H9 (cell line): Measurements from ENCODE around the gene ARHGEF10L. TPM values are rescaled to one million over a fixed set of nuclear protein-coding genes. Genes with fewer than 3 reads are reported as not detected.

ENCODE experiments used
- DNase-seq: peaks from one replicate; pipeline ENCODE4 v3.0.0-alpha.2; 2017
- H2AFZ ChIP-seq: one replicate; pipeline ENCODE4 v1.6.1; 2013; ENCODE audit warnings: mild to moderate bottlenecking, low read length, control low read depth, moderate library complexity
- H2AK5ac ChIP-seq: 2 replicates; pipeline ENCODE4 v1.6.1; 2013; ENCODE audit warnings: low read length, control low read depth, mixed read lengths; ENCODE audit not compliant: insufficient read length
- H2BK120ac ChIP-seq: one replicate; pipeline ENCODE4 v1.6.1; 2013; ENCODE audit warnings: low read depth, mild to moderate bottlenecking, low read length, control low read depth, inconsistent platforms; ENCODE audit not compliant: poor library complexity, severe bottlenecking
- H2BK12ac ChIP-seq: 2 replicates; pipeline ENCODE4 v1.6.1; 2013; ENCODE audit warnings: low read length, control low read depth, mixed read lengths, low read depth; ENCODE audit not compliant: insufficient read length
- H2BK15ac ChIP-seq: 2 replicates; pipeline ENCODE4 v1.6.1; 2013; ENCODE audit warnings: low read depth, low read length, control low read depth
- H2BK20ac ChIP-seq: one replicate; pipeline ENCODE4 v1.6.1; 2013; ENCODE audit warnings: low read depth, mild to moderate bottlenecking, low read length, control low read depth, inconsistent platforms; ENCODE audit not compliant: poor library complexity, severe bottlenecking
- H2BK5ac ChIP-seq: 2 replicates; pipeline ENCODE4 v1.6.1; 2013; ENCODE audit warnings: low read length, control low read depth, mixed read lengths; ENCODE audit not compliant: insufficient read length
- H3K14ac ChIP-seq: 2 replicates; pipeline ENCODE4 v1.6.1; 2013; ENCODE audit warnings: low read length, control low read depth; ENCODE audit not compliant: insufficient read depth
- H3K18ac ChIP-seq: 2 replicates; pipeline ENCODE4 v1.6.1; 2013; ENCODE audit warnings: low read depth, mild to moderate bottlenecking, mixed read lengths, low read length, control low read depth; ENCODE audit not compliant: insufficient read length
- H3K23ac ChIP-seq: 2 replicates; pipeline ENCODE4 v1.6.1; 2013; ENCODE audit warnings: low read length, control low read depth, mixed read lengths, low read depth; ENCODE audit not compliant: insufficient read length
- H3K23me2 ChIP-seq: 2 replicates; pipeline ENCODE4 v1.6.1; 2013; ENCODE audit warnings: low read depth, mild to moderate bottlenecking, mixed read lengths, low read length, control low read depth; ENCODE audit not compliant: insufficient read length, poor library complexity, severe bottlenecking
- H3K27ac ChIP-seq: 2 replicates; pipeline ENCODE4 v1.5.1; 2013; ENCODE audit warnings: low read length, control low read depth, mixed read lengths, low read depth; ENCODE audit not compliant: insufficient read length
- H3K27me3 ChIP-seq: 2 replicates; pipeline ENCODE4 v1.6.1; 2013; ENCODE audit warnings: low read length, control low read depth, inconsistent platforms; ENCODE audit not compliant: insufficient read depth
- H3K4ac ChIP-seq: 2 replicates; pipeline ENCODE4 v1.6.1; 2013; ENCODE audit warnings: low read depth, mild to moderate bottlenecking, control low read depth, inconsistent platforms, low read length, moderate library complexity
- H3K4me1 ChIP-seq: 2 replicates; pipeline ENCODE4 v1.6.1; 2013; ENCODE audit warnings: low read length, control low read depth, inconsistent platforms; ENCODE audit not compliant: insufficient read depth
- H3K4me2 ChIP-seq: 2 replicates; pipeline ENCODE4 v1.6.1; 2013; ENCODE audit warnings: low read length, control low read depth, mixed read lengths; ENCODE audit not compliant: insufficient read length, insufficient read depth
- H3K56ac ChIP-seq: 2 replicates; pipeline ENCODE4 v1.6.1; 2013; ENCODE audit warnings: low read depth, mild to moderate bottlenecking, mixed read lengths, low read length, control low read depth; ENCODE audit not compliant: insufficient read length
- H3K79me1 ChIP-seq: 2 replicates; pipeline ENCODE4 v1.6.1; 2013; ENCODE audit warnings: low read depth, mild to moderate bottlenecking, moderate library complexity, low read length, control low read depth, inconsistent platforms; ENCODE audit not compliant: insufficient read depth, poor library complexity, severe bottlenecking
- H3K79me2 ChIP-seq: 2 replicates; pipeline ENCODE4 v1.6.1; 2013; ENCODE audit warnings: low read length, control low read depth, inconsistent platforms; ENCODE audit not compliant: insufficient read depth
- H3K9ac ChIP-seq: 2 replicates; pipeline ENCODE4 v1.6.1; 2013; ENCODE audit warnings: low read length, control low read depth, mixed read lengths; ENCODE audit not compliant: insufficient read length; ENCODE audit errors: extremely low read depth
- H3K9me3 ChIP-seq: one replicate; pipeline ENCODE4 v1.6.1; 2013; ENCODE audit warnings: low read depth, low read length, inconsistent platforms; ENCODE audit not compliant: control insufficient read depth
- H3T11ph ChIP-seq: one replicate; pipeline ENCODE4 v1.6.1; 2013; ENCODE audit warnings: mild to moderate bottlenecking, low read length, control low read depth, inconsistent platforms
- H4K20me1 ChIP-seq: one replicate; pipeline ENCODE4 v1.6.1; 2013; ENCODE audit not compliant: control insufficient read depth, insufficient read length, insufficient read depth
- H4K5ac ChIP-seq: 2 replicates; pipeline ENCODE4 v1.6.1; 2013; ENCODE audit warnings: low read depth, mild to moderate bottlenecking, mixed read lengths, low read length, control low read depth; ENCODE audit not compliant: insufficient read length
- H4K8ac ChIP-seq: replicated peaks from 2 replicates; pipeline ENCODE4 v1.6.1; 2013; ENCODE audit warnings: low read length, control low read depth, mixed read lengths, low read depth; ENCODE audit not compliant: insufficient read length
- H4K91ac ChIP-seq: 2 replicates; pipeline ENCODE4 v1.6.1; 2013; ENCODE audit warnings: low read depth, mild to moderate bottlenecking, moderate library complexity, mixed read lengths, low read length, control low read depth; ENCODE audit not compliant: insufficient read length
- H3K27ac Mint-ChIP-seq, 3 experiments: 2 replicates in 2 of 3; 3 replicates in 1 of 3; pipeline ENCODE4 v1.8.0; 2020 to 2021; ENCODE audit warnings: mixed read lengths in 3 of 3, mild to moderate bottlenecking in 1 of 3, moderate library complexity in 1 of 3
- H3K27me3 Mint-ChIP-seq: 2 replicates; pipeline ENCODE4 v1.8.0; 2021; ENCODE audit warnings: low read depth, mild to moderate bottlenecking, moderate library complexity, mixed read lengths
- H3K36me3 Mint-ChIP-seq, 3 experiments: 2 replicates in 2 of 3; 3 replicates in 1 of 3; pipeline ENCODE4 v1.8.0; 2020 to 2021; ENCODE audit warnings: low read depth in 3 of 3, mixed read lengths in 3 of 3; ENCODE audit not compliant: insufficient read depth in 1 of 3
- H3K4me1 Mint-ChIP-seq, 2 experiments: 2 replicates each; pipeline ENCODE4 v1.8.0; 2020; ENCODE audit warnings: mixed read lengths in 2 of 2
- H3K4me3 Mint-ChIP-seq, 2 experiments: 2 replicates in 1 of 2; 3 replicates in 1 of 2; pipeline ENCODE4 v1.8.0; 2020 to 2021; ENCODE audit warnings: mild to moderate bottlenecking in 2 of 2, mixed read lengths in 2 of 2, moderate library complexity in 1 of 2
- H3K9me3 Mint-ChIP-seq, 2 experiments: 2 replicates in 1 of 2; 3 replicates in 1 of 2; pipeline ENCODE4 v1.8.0; 2020; ENCODE audit warnings: mild to moderate bottlenecking in 2 of 2, mixed read lengths in 2 of 2, moderate library complexity in 1 of 2
- whole genome bisulfite sequencing: extraction: QIAGEN DNeasy Blood & Tissue Kit; methylation state at CpG from one replicate; pipeline ENCODE4 v1.1.7; 2013; ENCODE audit warnings: missing lambda C conversion rate, low lambda C conversion rate, mixed read lengths; ENCODE audit not compliant: insufficient read length; ENCODE audit errors: extremely low coverage; 5-methylcytosine and 5-hydroxymethylcytosine counted together
- total RNA-seq: library from RNA; stranded (reverse); gene quantifications from 2 replicates; pipeline ENCODE4 v1.2.1, GENCODE V29; 2021
- TF ChIP-seq, protein P1 (sequence below): fragments of 200-600 bp; sonication (generic); conservative IDR thresholded peaks from 3 replicates; pipeline ENCODE4 v1.8.0; 2021; ENCODE audit warnings: antibody characterized with exemption, mild to moderate bottlenecking

ARHGEF10L gene
- total RNA-seq, 1 experiment from 2014 or later, result 20.2 TPM

DNA sequence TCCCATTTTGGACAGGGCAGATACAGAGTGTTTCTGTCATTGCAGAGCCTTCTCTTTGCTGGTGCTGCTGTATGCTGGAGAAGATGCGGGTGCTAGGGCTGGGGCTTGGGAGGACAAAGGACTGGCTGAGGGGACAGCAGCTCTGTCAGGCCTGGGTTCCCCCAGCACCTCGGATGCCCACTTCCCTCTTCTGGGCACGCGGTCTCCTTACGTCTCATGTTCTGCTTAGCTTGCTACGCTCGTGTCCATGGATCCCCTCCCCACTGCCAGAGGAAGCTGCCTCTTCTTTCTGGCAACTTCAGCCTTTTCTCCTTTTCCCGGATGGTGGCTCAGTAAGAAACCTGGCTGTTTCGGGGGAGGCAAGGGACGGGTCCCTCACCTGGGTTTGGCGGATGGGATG lies 75.7 kb downstream of the ARHGEF10L start:
- Histone ChIP-seq H2AFZ (no peak overlapping the region), H3T11ph (no peak overlapping the region), H3K9ac (no peak overlapping the region), H2BK20ac (no peak overlapping the region), H4K5ac (no peak overlapping the region), H3K9me3 (no peaks in the 10 kb centered on the region), H3K79me1 (no peaks in the 10 kb centered on the region), H3K79me2 (no peaks in the 10 kb centered on the region), H3K4me1 (no peaks in the 10 kb centered on the region), H4K8ac (no peak overlapping the region), H3K27ac (no peak overlapping the region), H2BK5ac (no peak overlapping the region), H3K18ac (no peak overlapping the region), H2AK5ac (no peak overlapping the region), H3K23ac (no peak overlapping the region), H4K91ac (no peak overlapping the region), H2BK12ac (no peak overlapping the region), H2BK15ac (no peak overlapping the region), H3K56ac (no peak overlapping the region), H4K20me1 (no peaks in the 10 kb centered on the region), H3K4me2 (no peak overlapping the region), H3K4ac (no peak overlapping the region), H3K14ac (no peak overlapping the region), H3K27me3 (no peaks in the 10 kb centered on the region), H3K23me2 (no peaks in the 10 kb centered on the region), H2BK120ac (no peak overlapping the region)
- H3K9me3 Mint-ChIP-seq, result no peaks in the 10 kb centered on the region
- no peak for DNase-seq
- peak overlapping the region in 2 of 3 experiments; percentile 27 to 44; a peak in 2 of 7 replicates for H3K27ac Mint-ChIP-seq
- H3K27me3 Mint-ChIP-seq, result peaks cover 1% of the 10 kb centered on the region; the same call in 1 of the 2 replicates
- H3K4me3 Mint-ChIP-seq, result no peak overlapping the region
- H3K4me1 Mint-ChIP-seq, result peaks cover 6 to 13% of the 10 kb centered on the region in 2 experiments
- WGBS, result no CpG with 5 or more reads among the region's 11 CpGs
- TF ChIP-seq, protein P1, sequence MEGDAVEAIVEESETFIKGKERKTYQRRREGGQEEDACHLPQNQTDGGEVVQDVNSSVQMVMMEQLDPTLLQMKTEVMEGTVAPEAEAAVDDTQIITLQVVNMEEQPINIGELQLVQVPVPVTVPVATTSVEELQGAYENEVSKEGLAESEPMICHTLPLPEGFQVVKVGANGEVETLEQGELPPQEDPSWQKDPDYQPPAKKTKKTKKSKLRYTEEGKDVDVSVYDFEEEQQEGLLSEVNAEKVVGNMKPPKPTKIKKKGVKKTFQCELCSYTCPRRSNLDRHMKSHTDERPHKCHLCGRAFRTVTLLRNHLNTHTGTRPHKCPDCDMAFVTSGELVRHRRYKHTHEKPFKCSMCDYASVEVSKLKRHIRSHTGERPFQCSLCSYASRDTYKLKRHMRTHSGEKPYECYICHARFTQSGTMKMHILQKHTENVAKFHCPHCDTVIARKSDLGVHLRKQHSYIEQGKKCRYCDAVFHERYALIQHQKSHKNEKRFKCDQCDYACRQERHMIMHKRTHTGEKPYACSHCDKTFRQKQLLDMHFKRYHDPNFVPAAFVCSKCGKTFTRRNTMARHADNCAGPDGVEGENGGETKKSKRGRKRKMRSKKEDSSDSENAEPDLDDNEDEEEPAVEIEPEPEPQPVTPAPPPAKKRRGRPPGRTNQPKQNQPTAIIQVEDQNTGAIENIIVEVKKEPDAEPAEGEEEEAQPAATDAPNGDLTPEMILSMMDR, result no peak
- H3K36me3 Mint-ChIP-seq, result peaks cover 10 to 24% (median 16%) of the 10 kb centered on the region in 3 experiments; a peak in 6 of 7 replicates
